Esophagus (tissue), 2 donors: Measurements from ENCODE around the gene SLTM. TPM values are rescaled to one million over a fixed set of nuclear protein-coding genes. Genes with fewer than 3 reads are reported as not detected.
"Not testable (repeated sequence)": the region's sequence is repeated elsewhere in the genome, so short reads cannot be mapped to it uniquely, and the experiment has no call there.

Experiments
- H3K27ac ChIP-seq, 2 donors: one replicate each; pipeline ENCODE4 v1.5.1; 2013; ENCODE audit warnings: low read depth in 2 of 2, mild to moderate bottlenecking in 2 of 2, inconsistent platforms in 1 of 2, low read length in 1 of 2, moderate library complexity in 1 of 2
- H3K27me3 ChIP-seq, 2 donors: one replicate each; pipeline ENCODE4 v1.6.1; 2013; ENCODE audit warnings: low read length in 2 of 2, control low read depth in 1 of 2, mild to moderate bottlenecking in 1 of 2; ENCODE audit not compliant: insufficient read depth in 2 of 2, control insufficient read depth in 1 of 2
- H3K36me3 ChIP-seq, 2 donors: one replicate each; pipeline ENCODE4 v1.6.1; 2013; ENCODE audit warnings: low read length in 1 of 2; ENCODE audit not compliant: control insufficient read depth in 2 of 2, insufficient read depth in 2 of 2
- H3K4me1 ChIP-seq, 2 donors: one replicate each; pipeline ENCODE4 v1.6.1; 2013; ENCODE audit warnings: low read length in 1 of 2; ENCODE audit not compliant: control insufficient read depth in 2 of 2, insufficient read depth in 2 of 2
- H3K4me3 ChIP-seq, 2 donors: one replicate each; pipeline ENCODE4 v1.5.1; 2013; ENCODE audit warnings: low read length in 2 of 2, mild to moderate bottlenecking in 2 of 2, low read depth in 1 of 2, moderate library complexity in 1 of 2
- H3K9me3 ChIP-seq, 2 donors: one replicate each; pipeline ENCODE4 v1.6.1; 2013; ENCODE audit warnings: mild to moderate bottlenecking in 2 of 2, low read depth in 1 of 2, low read length in 1 of 2, moderate library complexity in 1 of 2; ENCODE audit not compliant: control insufficient read depth in 2 of 2, insufficient read depth in 1 of 2
- WGBS, 2 donors: extraction: QIAGEN DNeasy Blood & Tissue Kit; methylation state at CpG; one replicate each; pipeline ENCODE4 v1.1.7; 2013; 5-methylcytosine and 5-hydroxymethylcytosine counted together
- polyA plus RNA-seq, 2 donors: library from polyadenylated mRNA; stranded (reverse); fragments of 200-250 nt; gene quantifications; one replicate each; pipeline ENCODE4 v1.2.3, GENCODE V29; 2013
- donor health status: healthy with polysubstance abuse.
- donor health status: Bipolar disorder and iron deficiency.

SLTM gene
- polyA plus RNA-seq, 2 donors, result 57.6 to 62.7 TPM

GRCh38 chr15:58958811-58959210 is 25.3 kb upstream of the SLTM start:
- Histone ChIP-seq H3K4me1 (no peaks in the 10 kb centered on the region), H3K27ac (no peak overlapping the region), H3K27me3 (no peaks in the 10 kb centered on the region), H3K4me3 (no peak overlapping the region), H3K9me3 (no peaks in the 10 kb centered on the region), H3K36me3 (no peaks in the 10 kb centered on the region)
- 78 to 95% methylated on average over 4 of the region's 4 CpGs for WGBS, 2 donors

GRCh38 chr15:58957101-58957973 is 23.9 kb upstream of the SLTM start:
- Histone ChIP-seq H3K4me3 (no peak overlapping the region), H3K9me3 (no peaks in the 10 kb centered on the region), H3K36me3 (no peaks in the 10 kb centered on the region), H3K27me3 (no peaks in the 10 kb centered on the region), H3K4me1 (peaks cover 0 to 1% of the 10 kb centered on the region in 2 donors), H3K27ac (no peak overlapping the region)
- 29 to 31% methylated on average over 8 of the region's 8 CpGs for WGBS, 2 donors

- Histone ChIP-seq H3K27me3 (no peaks in the 10 kb centered on the region), H3K27ac (peak overlapping the region; percentile 91 to 93), H3K36me3 (no peaks in the 10 kb centered on the region), H3K4me3 (no peak overlapping the region), H3K9me3 (no peaks in the 10 kb centered on the region), H3K4me1 (peaks cover 0 to 5% of the 10 kb centered on the region in 2 donors)
Measured at GRCh38 chr15:58952751-58953150, 19.3 kb upstream of the SLTM start.

- H3K9me3 ChIP-seq, result no peaks in the 10 kb centered on the region
- 30 to 48% methylated on average over 5 of the region's 5 CpGs for WGBS, 2 donors
- no peaks in the 10 kb centered on the region for H3K36me3 ChIP-seq
- peak overlapping the region in 1 of 2 donors; percentile 42 for H3K4me3 ChIP-seq
- H3K27me3 ChIP-seq, result no peaks in the 10 kb centered on the region
- H3K4me1 ChIP-seq, result peaks cover 0 to 5% of the 10 kb centered on the region in 2 donors
- peak overlapping the region; percentile 86 to 89 for H3K27ac ChIP-seq
Measured at GRCh38 chr15:58951388-58952007, 18.0 kb upstream of the SLTM start.

- H3K9me3 ChIP-seq, result no peaks in the 10 kb centered on the region
- peaks cover 0 to 2% of the 10 kb centered on the region in 2 donors for H3K4me1 ChIP-seq
- no peaks in the 10 kb centered on the region for H3K27me3 ChIP-seq
- H3K36me3 ChIP-seq, result no peaks in the 10 kb centered on the region
- no peak overlapping the region for H3K27ac ChIP-seq
- WGBS, 2 donors, result 82 to 92% methylated on average over 3 of the region's 3 CpGs
- no peak overlapping the region for H3K4me3 ChIP-seq
Measured at GRCh38 chr15:58947179-58947578, 13.7 kb upstream of the SLTM start.

GRCh38 chr15:58934974-58935373 is 1.5 kb upstream of the SLTM start:
- H3K27me3 ChIP-seq, H3K4me1 ChIP-seq, H3K36me3 ChIP-seq, H3K9me3 ChIP-seq, H3K4me3 ChIP-seq: not testable (repeated sequence)
- peak overlapping the region; percentile 65 to 75 for H3K27ac ChIP-seq
- WGBS, 2 donors, result 89 to 91% methylated on average over 8 of the region's 8 CpGs

GRCh38 chr15:58934521-58934920 is 1.0 kb upstream of the SLTM start:
- 45 to 50% methylated on average over 4 of the region's 4 CpGs for WGBS, 2 donors
- Histone ChIP-seq H3K27me3 (no peaks in the 10 kb centered on the region), H3K27ac (peak overlapping the region; percentile 75 to 97), H3K4me3 (peak overlapping the region in 1 of 2 donors; percentile 96), H3K4me1 (no peaks in the 10 kb centered on the region), H3K9me3 (no peaks in the 10 kb centered on the region), H3K36me3 (no peaks in the 10 kb centered on the region)

- Histone ChIP-seq H3K27ac (peak overlapping the region; percentile 97 to 99), H3K36me3 (no peaks in the 10 kb centered on the region), H3K4me3 (peak overlapping the region; percentile 79 to 96), H3K27me3 (no peaks in the 10 kb centered on the region), H3K4me1 (no peaks in the 10 kb centered on the region), H3K9me3 (no peaks in the 10 kb centered on the region)
- WGBS, 2 donors, result 13 to 14% methylated on average over 4 of the region's 4 CpGs
Measured at GRCh38 chr15:58934114-58934447, 602 bp upstream of the SLTM start.

- Histone ChIP-seq H3K27ac (peak overlapping the region; percentile 97 to 99), H3K4me3 (peak overlapping the region; percentile 79 to 96), H3K4me1 (no peaks in the 10 kb centered on the region), H3K27me3 (no peaks in the 10 kb centered on the region), H3K9me3 (no peaks in the 10 kb centered on the region), H3K36me3 (no peaks in the 10 kb centered on the region)
- 0 to 1% methylated on average over 28 to 37 of the region's 37 CpGs for WGBS, 2 donors
Measured at GRCh38 chr15:58932710-58933280, 684 bp downstream of the SLTM start.
